Transverse colon (tissue), 3 donors: ENCODE data around the gene RHOH.

Experiments used
- CTCF ChIP-seq, 5 experiments: fragments of 200-600 bp in 3 of 5; fragments of 450-650 bp in 2 of 5; sonication (generic) in 3 of 5; IDR thresholded peaks; 1 replicate in 2 of 5; 2 replicates in 3 of 5; pipeline ENCODE4 v1.5.1; 2016 to 2017; ENCODE audit warnings: antibody characterized with exemption in 5 of 5, inconsistent platforms in 3 of 5, mild to moderate bottlenecking in 2 of 5, moderate library complexity in 1 of 5
- EP300 ChIP-seq: sonication (generic); formaldehyde crosslinking; IDR thresholded peaks from one replicate; pipeline ENCODE4 v1.6.1; 2017; ENCODE audit warnings: antibody characterized with exemption, low read depth

GRCh38 chr4:40227284-40227683, 30.5 kb downstream of the RHOH start:
- TF ChIP-seq EP300, result no peak
- no peak for TF ChIP-seq CTCF (IDR thresholded peaks at IDR 0.05)
